Adipose tissue (tissue), 3 donors: ENCODE results near the gene RANBP1. TPM values are rescaled to one million over a fixed set of nuclear protein-coding genes. Genes with fewer than 3 reads are reported as not detected.

Experiments
- H3K27ac ChIP-seq: one replicate; pipeline ENCODE4 v1.5.1; 2013; ENCODE audit warnings: low read depth, low read length
- WGBS, 3 donors: extraction: QIAGEN DNeasy Blood & Tissue Kit; methylation state at CpG; one replicate each; pipeline ENCODE4 v1.1.7; 2013; 5-methylcytosine and 5-hydroxymethylcytosine counted together
- polyA plus RNA-seq, 3 donors: library from polyadenylated mRNA; stranded (reverse); fragments of 200-250 nt; gene quantifications; one replicate each; pipeline ENCODE4 v1.2.3, GENCODE V29; 2013
- donor health status: healthy with polysubstance abuse.
- donor health status: Bipolar disorder and iron deficiency.
- donor health status: healthy.

Gene RANBP1
- polyA plus RNA-seq, 3 donors, result 42.3 to 94.7 (median 68.2) TPM

- WGBS, 3 donors, result 78 to 92% (median 90%) methylated on average over 11 of the region's 11 CpGs
- no peak overlapping the region for H3K27ac ChIP-seq
These were observed 57.3 kb downstream of the RANBP1 start for GRCh38 chr22:20173246-20173645.

- WGBS, 3 donors, result 64 to 88% (median 84%) methylated on average over 10 of the region's 10 CpGs
These were observed 57.9 kb downstream of the RANBP1 start for GRCh38 chr22:20173772-20174171.

GRCh38 chr22:20174785-20175596 lies 59.1 kb downstream of the RANBP1 start:
- H3K27ac ChIP-seq, result no peak overlapping the region
- WGBS, 3 donors, result 74 to 78% (median 78%) methylated on average over 19 of the region's 19 CpGs

More at GRCh38 chr22:20173772-20174171, 57.9 kb downstream of the RANBP1 start:
- no peak overlapping the region for H3K27ac ChIP-seq

GRCh38 chr22:20175597-20175900 lies 59.6 kb downstream of the RANBP1 start:
- WGBS, 3 donors, result 58 to 66% (median 65%) methylated on average over 12 of the region's 12 CpGs
- no peak overlapping the region for H3K27ac ChIP-seq

GRCh38 chr22:20176421-20177085 lies 60.6 kb downstream of the RANBP1 start:
- 77 to 83% (median 79%) methylated on average over 17 of the region's 17 CpGs for WGBS, 3 donors
- no peak overlapping the region for H3K27ac ChIP-seq

Other genes with a start within 250 kb of the RANBP1 start
- 100 to 1,000 TPM in 2 of 3 donors, 10 to 100 TPM in 1; 70.9 to 173 (median 133) TPM for gene COMT, start 174.3 kb upstream of the RANBP1 start, polyA plus RNA-seq
- 10 to 100 TPM; 13.6 to 21.8 (median 16.6) TPM for gene TXNRD2, start 174.3 kb upstream of the RANBP1 start, polyA plus RNA-seq
- gene ARVCF, start 99.3 kb upstream of the RANBP1 start, polyA plus RNA-seq, result 1 to 10 TPM; 4.0 to 9.8 (median 8.5) TPM
- 10 to 100 TPM; 11.1 to 30.9 (median 20.5) TPM for gene TANGO2, start 95.0 kb upstream of the RANBP1 start, polyA plus RNA-seq
- gene DGCR8, start 35.9 kb upstream of the RANBP1 start, polyA plus RNA-seq, result 10 to 100 TPM; 10.1 to 15.6 (median 12.9) TPM
- gene TRMT2A, start 1.1 kb downstream of the RANBP1 start, polyA plus RNA-seq, result 10 to 100 TPM; 32.2 to 47.9 (median 43.0) TPM
- 10 to 100 TPM; 20.5 to 45.6 (median 28.0) TPM for gene ZDHHC8, start 15.7 kb downstream of the RANBP1 start, polyA plus RNA-seq
- gene CCDC188, start 35.0 kb downstream of the RANBP1 start, polyA plus RNA-seq, result 1 to 10 TPM in 1 of 3 donors, under 1 TPM in 2; 0.48 to 3.0 (median 0.86) TPM
- gene RTN4R, start 152.2 kb downstream of the RANBP1 start, polyA plus RNA-seq, result 1 to 10 TPM in 1 of 3 donors, under 1 TPM in 2; 0.22 to 7.2 (median 0.59) TPM
- gene DGCR6L, start 204.0 kb downstream of the RANBP1 start, polyA plus RNA-seq, result 10 to 100 TPM; 46.6 to 75.2 (median 51.6) TPM